HCT116 (cell line): Measurements from ENCODE around the gene ZNF135. TPM values are rescaled to one million over a fixed set of nuclear protein-coding genes. Genes with fewer than 3 reads are reported as not detected.

Experiments
- ATAC-seq: fragments of 200-7000 bp; cut with Tn5 transposase; 2 replicates; pipeline ENCODE4 v1.9.1; 2020; ENCODE audit warnings: mild to moderate bottlenecking, moderate library complexity
- BruUV-seq: library from RNA; stranded (reverse); fragments of 400-500 nt; replicated peaks from 2 replicates; lab custom pipeline; 2021; lab: Mats Ljungman, UMichigan
- CTCF ChIA-PET: fragments of 300-600 bp; sonication (Branson Sonifier 250); formaldehyde crosslinking; loops from one replicate; lab custom pipeline; 2021; ENCODE audit warnings: antibody characterized with exemption; lab: Charles Lee
- POLR2A ChIA-PET: fragments of 300-600, 350-600 bp; sonication (Branson Sonifier 250); formaldehyde crosslinking; loops from one replicate; lab custom pipeline; 2021; ENCODE audit warnings: antibody characterized with exemption; lab: Charles Lee
- RAD21 ChIA-PET, 2 experiments: fragments of 300-600 bp; sonication (Branson Sonifier 250); formaldehyde crosslinking; loops; one replicate each; lab custom pipeline; 2023; ENCODE audit warnings: low total read pairs in 2 of 2; ENCODE audit not compliant: uncharacterized antibody in 2 of 2, unreplicated experiment in 2 of 2, low non-redundant PET in 1 of 2; lab: Charles Lee
- DNase-seq: peaks from one replicate; pipeline ENCODE4 v3.0.0-alpha.2; 2010; ENCODE audit warnings: low read depth, low spot score
- H2AFZ ChIP-seq: fragments of 200-600 bp; shearing (Covaris generic), sonication (generic); 2 replicates; pipeline ENCODE4 v1.6.1; 2017; ENCODE audit warnings: low read depth, mixed run types, mixed read lengths, antibody characterized with exemption, low read length; ENCODE audit not compliant: poor library complexity, severe bottlenecking
- H3K27ac ChIP-seq: 2 replicates; pipeline ENCODE4 v1.5.1; 2012; ENCODE audit warnings: low read depth, low read length
- H3K27me3 ChIP-seq: fragments of 200-600 bp; sonication (generic); 2 replicates; pipeline ENCODE4 v1.6.1; 2016; ENCODE audit warnings: mixed run types, low read length, mixed read lengths; ENCODE audit not compliant: insufficient read depth
- H3K36me3 ChIP-seq, 2 experiments: fragments of 200-500 bp in 1 of 2; fragments of 200-600 bp in 1 of 2; sonication (Bioruptor generic) in 1 of 2; sonication (generic) in 1 of 2; 2 replicates each; pipeline versions ENCODE4 v1.5.1 to v1.6.1; 2014 to 2016; ENCODE audit warnings: low read length in 2 of 2, inconsistent platforms in 1 of 2, mixed read lengths in 1 of 2, mixed run types in 1 of 2; ENCODE audit not compliant: insufficient read depth in 2 of 2, control insufficient read depth in 1 of 2
- H3K4me1 ChIP-seq, 2 experiments: fragments of 200-600 bp in 1 of 2; sonication (generic) in 1 of 2; 2 replicates each; pipeline versions ENCODE4 v1.5.1 to v1.6.1; 2012 to 2017; ENCODE audit warnings: low read length in 2 of 2, inconsistent platforms in 1 of 2, mild to moderate bottlenecking in 1 of 2, mixed read lengths in 1 of 2, mixed run types in 1 of 2, moderate library complexity in 1 of 2; ENCODE audit not compliant: insufficient read depth in 2 of 2, control insufficient read depth in 1 of 2
- H3K4me2 ChIP-seq: fragments of 200-600 bp; sonication (generic); 2 replicates; pipeline ENCODE4 v1.6.1; 2017; ENCODE audit warnings: mixed run types, low read length, mixed read lengths
- H3K4me3 ChIP-seq, 2 experiments: fragments of 200-600 bp in 1 of 2; sonication (generic) in 1 of 2; replicated peaks in 1 of 2; 2 replicates each; pipeline ENCODE4 v1.5.1; 2011 to 2016; ENCODE audit warnings: low read length in 2 of 2, control low read depth in 1 of 2, low read depth in 1 of 2, mild to moderate bottlenecking in 1 of 2, mixed read lengths in 1 of 2, mixed run types in 1 of 2
- H3K79me2 ChIP-seq: fragments of 200-600 bp; sonication (generic); 2 replicates; pipeline ENCODE4 v1.6.1; 2017; ENCODE audit warnings: mild to moderate bottlenecking, mixed run types, low read length, moderate library complexity, mixed read lengths; ENCODE audit not compliant: insufficient read depth
- H3K9ac ChIP-seq: fragments of 200-600 bp; sonication (generic); 2 replicates; pipeline ENCODE4 v1.6.1; 2016; ENCODE audit warnings: low read length, mixed read lengths
- H3K9me2 ChIP-seq: fragments of 200-600 bp; sonication (generic), shearing (Covaris generic); 2 replicates; pipeline ENCODE4 v1.6.1; 2017; ENCODE audit warnings: mixed run types, mild to moderate bottlenecking, moderate library complexity; ENCODE audit not compliant: insufficient read depth
- H3K9me3 ChIP-seq, 2 experiments: fragments of 200-500 bp in 1 of 2; fragments of 200-600 bp in 1 of 2; sonication (Bioruptor generic) in 1 of 2; sonication (generic) in 1 of 2; 2 replicates each; pipeline ENCODE4 v1.6.1; 2014 to 2017; ENCODE audit warnings: low read length in 2 of 2, mixed read lengths in 2 of 2, inconsistent platforms in 1 of 2, low read depth in 1 of 2, mild to moderate bottlenecking in 1 of 2, mixed run types in 1 of 2, moderate library complexity in 1 of 2; ENCODE audit not compliant: control insufficient read depth in 1 of 2, insufficient read depth in 1 of 2
- H4K20me1 ChIP-seq: fragments of 200-600 bp; sonication (generic), shearing (Covaris generic); 2 replicates; pipeline ENCODE4 v1.6.1; 2017; ENCODE audit warnings: mixed run types, mild to moderate bottlenecking, moderate library complexity; ENCODE audit not compliant: insufficient read depth
- ATF3 ChIP-seq: IDR thresholded peaks from 2 replicates; pipeline ENCODE4 v1.6.1; 2012
- CBX3 ChIP-seq: IDR thresholded peaks from 2 replicates; pipeline ENCODE4 v1.6.1; 2012; ENCODE audit warnings: low read depth
- EGR1 ChIP-seq: IDR thresholded peaks from 2 replicates; pipeline ENCODE4 v1.6.1; 2012; ENCODE audit warnings: low read depth
- ELF1 ChIP-seq: IDR thresholded peaks from 2 replicates; pipeline ENCODE4 v1.6.1; 2012; ENCODE audit warnings: low read depth, borderline replicate concordance
- EZH2 ChIP-seq: fragments of 200-600 bp; sonication (generic); IDR thresholded peaks from 2 replicates; pipeline ENCODE4 v1.6.1; 2017; ENCODE audit warnings: antibody characterized with exemption, mixed run types
- EZH2phosphoT487 ChIP-seq: fragments of 200-600 bp; IDR thresholded peaks from 2 replicates; pipeline ENCODE4 v1.6.1; 2018; ENCODE audit warnings: antibody characterized with exemption, borderline replicate concordance
- FOSL1 ChIP-seq: IDR thresholded peaks from 2 replicates; pipeline ENCODE4 v1.6.1; 2012; ENCODE audit warnings: low read depth
- JUND ChIP-seq: IDR thresholded peaks from 2 replicates; pipeline ENCODE4 v1.6.1; 2012
- POLR2A ChIP-seq: IDR thresholded peaks from 2 replicates; pipeline ENCODE4 v1.7.0; 2011; ENCODE audit warnings: borderline replicate concordance; ENCODE audit not compliant: insufficient read depth, insufficient read length; ENCODE audit errors: extremely low read depth
- POLR2AphosphoS5 ChIP-seq: IDR thresholded peaks from 2 replicates; pipeline ENCODE4 v1.6.1; 2011; ENCODE audit warnings: mild to moderate bottlenecking, low read depth, low read length, moderate library complexity
- RAD21 ChIP-seq: IDR thresholded peaks from 2 replicates; pipeline ENCODE4 v1.6.1; 2012; ENCODE audit warnings: low read depth, mild to moderate bottlenecking
- REST ChIP-seq: IDR thresholded peaks from 2 replicates; pipeline ENCODE4 v1.6.1; 2012; ENCODE audit warnings: low read depth
- SIN3A ChIP-seq: IDR thresholded peaks from 2 replicates; pipeline ENCODE4 v1.6.1; 2012; ENCODE audit warnings: low read depth
- SP1 ChIP-seq: IDR thresholded peaks from 2 replicates; pipeline ENCODE4 v1.6.1; 2012; ENCODE audit warnings: low read depth
- TCF7L2 ChIP-seq: IDR thresholded peaks from 2 replicates; pipeline ENCODE4 v1.7.0; 2011; ENCODE audit warnings: borderline replicate concordance, inconsistent platforms; ENCODE audit not compliant: insufficient read depth, insufficient read length; ENCODE audit errors: extremely low read depth
- YY1 ChIP-seq: IDR thresholded peaks from 2 replicates; pipeline ENCODE4 v1.6.1; 2011; ENCODE audit warnings: low read length, low read depth, moderate library complexity, mild to moderate bottlenecking; ENCODE audit not compliant: insufficient replicate concordance; ENCODE audit errors: extremely low read depth
- ZFX ChIP-seq: fragments of 450-650 bp; IDR thresholded peaks from 2 replicates; pipeline ENCODE4 v1.6.1; 2017
- ZNF274 ChIP-seq: fragments of 200-500 bp; sonication (Bioruptor generic); IDR thresholded peaks from 2 replicates; pipeline ENCODE4 v1.6.1; 2014; ENCODE audit warnings: mild to moderate bottlenecking, low read depth, low read length, inconsistent platforms
- intact Hi-C: fragments of 100-400 bp; cut with micrococcal nuclease; formaldehyde crosslinking; loops from 2 replicates; pipeline ENCODE4 v1.10.0; 2022
- total RNA-seq: library from RNA; stranded (reverse); gene quantifications from one replicate; pipeline ENCODE4 v1.2.1, GENCODE V29; 2021; ENCODE audit not compliant: unreplicated experiment
- TF ChIP-seq, protein P1 (sequence below): IDR thresholded peaks from 2 replicates; pipeline ENCODE4 v1.6.1; 2012
- TF ChIP-seq, protein P2 (sequence below), 3 experiments: fragments of 200-600 bp in 1 of 3; sonication (generic) in 1 of 3; IDR thresholded peaks in 2 of 3; conservative IDR thresholded peaks in 1 of 3; 2 replicates each; pipeline ENCODE4 v1.5.1; 2012 to 2017; ENCODE audit warnings: low read depth in 2 of 3, low read length in 2 of 3, antibody characterized with exemption in 1 of 3, borderline replicate concordance in 1 of 3, control low read depth in 1 of 3, mild to moderate bottlenecking in 1 of 3, mixed read lengths in 1 of 3, mixed run types in 1 of 3, moderate library complexity in 1 of 3; ENCODE audit not compliant: insufficient read depth in 1 of 3

Gene ZNF135
- total RNA-seq, 1 experiment from 2014 or later = not detected

DNA sequence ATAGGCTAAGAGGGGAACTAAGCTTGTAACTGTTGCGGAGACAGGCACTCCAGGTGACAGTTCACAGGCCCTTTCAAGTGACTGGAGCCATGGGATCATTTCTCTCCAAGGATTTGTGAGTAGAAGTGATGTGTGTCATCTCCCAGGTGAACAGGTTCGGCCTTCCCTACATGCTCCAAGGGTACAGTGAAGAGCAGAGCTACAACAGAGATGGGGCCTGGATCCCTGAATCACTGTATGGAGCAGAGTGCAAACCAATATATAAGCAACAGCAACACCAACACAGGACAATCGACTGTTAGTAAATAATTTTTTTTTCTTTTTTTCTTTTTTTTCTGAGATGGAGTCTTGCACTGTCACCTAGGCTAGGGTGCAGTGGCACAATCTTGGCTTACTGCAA lies 23.9 kb downstream of the ZNF135 start:
- no peak overlapping the region for H2AFZ ChIP-seq
- H3K4me1 ChIP-seq = no peaks in the 10 kb centered on the region
- no TSS peak for BruUV-seq
- no peak overlapping the region for H3K4me2 ChIP-seq
- H3K9me3 ChIP-seq = peaks cover 3 to 6% of the 10 kb centered on the region in 2 experiments; a peak in 2 of 4 replicates
- H3K79me2 ChIP-seq = no peaks in the 10 kb centered on the region
- ChIA-PET RAD21 (no interaction called here), CTCF (no interaction called here), POLR2A (no interaction called here)
- H3K27ac ChIP-seq = no peak overlapping the region
- H3K27me3 ChIP-seq = no peaks in the 10 kb centered on the region
- no peak for ATAC-seq
- intact Hi-C loops = no loop called here
- no peaks in the 10 kb centered on the region for H4K20me1 ChIP-seq
- no peaks in the 10 kb centered on the region for H3K9me2 ChIP-seq
- no peak for DNase-seq
- no peak overlapping the region for H3K4me3 ChIP-seq
- no peak overlapping the region for H3K9ac ChIP-seq
- no peaks in the 10 kb centered on the region for H3K36me3 ChIP-seq
- TF ChIP-seq, protein P1, sequence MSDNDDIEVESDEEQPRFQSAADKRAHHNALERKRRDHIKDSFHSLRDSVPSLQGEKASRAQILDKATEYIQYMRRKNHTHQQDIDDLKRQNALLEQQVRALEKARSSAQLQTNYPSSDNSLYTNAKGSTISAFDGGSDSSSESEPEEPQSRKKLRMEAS = no peak
- TF ChIP-seq EZH2 (no peak), RAD21 (no peak), ATF3 (no peak), ZNF274 (no peak), CBX3 (no peak), REST (no peak), TCF7L2 (no peak), ZFX (no peak), JUND (no peak), EGR1 (no peak), EZH2phosphoT487 (no peak), POLR2A (no peak), POLR2AphosphoS5 (no peak), ELF1 (no peak), FOSL1 (no peak), SIN3A (no peak), YY1 (no peak), SP1 (no peak)
- TF ChIP-seq, protein P2, sequence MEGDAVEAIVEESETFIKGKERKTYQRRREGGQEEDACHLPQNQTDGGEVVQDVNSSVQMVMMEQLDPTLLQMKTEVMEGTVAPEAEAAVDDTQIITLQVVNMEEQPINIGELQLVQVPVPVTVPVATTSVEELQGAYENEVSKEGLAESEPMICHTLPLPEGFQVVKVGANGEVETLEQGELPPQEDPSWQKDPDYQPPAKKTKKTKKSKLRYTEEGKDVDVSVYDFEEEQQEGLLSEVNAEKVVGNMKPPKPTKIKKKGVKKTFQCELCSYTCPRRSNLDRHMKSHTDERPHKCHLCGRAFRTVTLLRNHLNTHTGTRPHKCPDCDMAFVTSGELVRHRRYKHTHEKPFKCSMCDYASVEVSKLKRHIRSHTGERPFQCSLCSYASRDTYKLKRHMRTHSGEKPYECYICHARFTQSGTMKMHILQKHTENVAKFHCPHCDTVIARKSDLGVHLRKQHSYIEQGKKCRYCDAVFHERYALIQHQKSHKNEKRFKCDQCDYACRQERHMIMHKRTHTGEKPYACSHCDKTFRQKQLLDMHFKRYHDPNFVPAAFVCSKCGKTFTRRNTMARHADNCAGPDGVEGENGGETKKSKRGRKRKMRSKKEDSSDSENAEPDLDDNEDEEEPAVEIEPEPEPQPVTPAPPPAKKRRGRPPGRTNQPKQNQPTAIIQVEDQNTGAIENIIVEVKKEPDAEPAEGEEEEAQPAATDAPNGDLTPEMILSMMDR (IDR thresholded peaks at IDR 0.05 in 2 of 3, conservative IDR thresholded peaks at IDR 0.05 in 1 of 3; ENCODE audit: borderline replicate concordance in 1 of 3, insufficient read depth in 1 of 3, low read depth in 2 of 3, low read length in 2 of 3) = no peak
